ENCODE results near the gene MYO9A.

MYO9A gene

DNA sequence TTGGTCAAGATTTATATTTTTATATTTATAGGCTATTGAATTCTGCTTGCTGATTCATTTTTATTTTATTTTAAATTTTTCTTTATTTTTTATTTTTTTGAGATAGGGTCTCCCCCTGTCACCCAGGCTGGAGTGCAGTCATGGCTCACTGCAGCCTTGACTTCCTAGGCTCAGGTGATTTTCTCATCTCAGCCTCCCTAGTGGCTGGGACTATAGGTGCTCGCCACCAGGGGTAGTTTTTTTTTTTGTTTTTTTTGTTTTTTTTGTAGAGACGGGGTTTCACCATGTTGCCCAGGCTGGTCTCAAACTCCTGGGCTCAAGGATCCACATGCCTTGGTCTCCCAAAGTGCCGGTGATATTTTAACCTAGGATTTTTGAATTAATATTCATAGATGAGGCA lies 276.4 kb downstream of the MYO9A start:
- DNase-seq, result no peak

DNA sequence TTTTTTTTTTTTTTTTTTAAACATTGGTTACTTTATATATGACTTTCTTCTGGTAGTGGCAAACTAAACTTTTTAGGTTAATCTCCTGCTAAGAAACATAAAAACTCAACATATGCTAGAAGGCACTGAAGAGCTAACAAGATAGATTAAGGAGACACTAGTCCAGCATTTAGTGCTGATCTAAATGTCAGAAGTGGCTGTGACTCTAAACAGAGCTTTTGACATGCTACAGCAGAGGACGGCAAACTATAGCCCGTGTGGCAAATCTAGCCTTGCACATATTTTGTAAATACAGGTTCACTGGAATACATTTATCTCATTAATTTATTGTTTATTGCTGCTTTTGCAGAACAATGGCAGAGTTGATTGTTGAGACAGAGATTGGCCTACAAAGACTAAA lies 287.0 kb downstream of the MYO9A start:
- DNase-seq, result no peak

DNA sequence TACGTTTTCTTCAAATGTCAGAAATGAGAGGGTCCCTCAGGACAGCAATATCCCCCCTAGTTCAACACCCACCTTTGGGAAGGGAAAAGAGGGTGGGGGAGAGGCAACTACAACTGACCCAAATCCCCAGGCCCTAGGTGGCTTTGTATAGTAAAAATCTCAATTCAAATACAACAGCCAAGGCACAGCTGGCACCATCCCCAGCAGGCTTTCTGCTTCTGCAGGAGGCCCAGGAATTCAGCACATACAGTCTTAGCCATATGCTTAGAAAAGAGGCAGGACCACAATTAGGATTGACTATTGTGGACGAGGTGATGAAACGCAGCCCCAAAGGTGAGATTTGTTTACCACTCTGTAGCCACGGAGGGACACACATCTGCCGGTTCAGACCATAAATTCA lies 291.8 kb downstream of the MYO9A start:
- no peak for DNase-seq

- no peak for DNase-seq
Measured at GRCh38 chr15:71825021-71825730, 292.8 kb downstream of the MYO9A start.

DNA sequence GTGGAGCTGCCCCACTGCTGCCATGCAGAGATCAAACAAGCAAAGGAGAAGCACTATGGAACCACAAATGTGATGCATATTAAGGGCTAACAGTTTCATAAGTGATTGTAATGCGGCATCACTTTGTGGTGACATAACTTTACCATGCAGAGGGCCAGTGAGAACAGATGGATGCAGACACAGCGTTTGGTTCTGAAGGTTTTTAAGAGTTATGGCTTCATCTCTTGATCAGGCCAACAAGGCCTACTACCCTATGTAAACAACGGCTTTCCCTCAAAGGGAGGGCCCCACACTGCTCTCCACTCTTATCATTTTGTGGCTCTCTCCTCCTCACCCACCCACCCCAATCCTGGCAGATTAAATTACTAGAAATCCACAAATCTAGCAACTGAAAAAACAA lies 294.1 kb downstream of the MYO9A start:
- no peak for DNase-seq

DNA sequence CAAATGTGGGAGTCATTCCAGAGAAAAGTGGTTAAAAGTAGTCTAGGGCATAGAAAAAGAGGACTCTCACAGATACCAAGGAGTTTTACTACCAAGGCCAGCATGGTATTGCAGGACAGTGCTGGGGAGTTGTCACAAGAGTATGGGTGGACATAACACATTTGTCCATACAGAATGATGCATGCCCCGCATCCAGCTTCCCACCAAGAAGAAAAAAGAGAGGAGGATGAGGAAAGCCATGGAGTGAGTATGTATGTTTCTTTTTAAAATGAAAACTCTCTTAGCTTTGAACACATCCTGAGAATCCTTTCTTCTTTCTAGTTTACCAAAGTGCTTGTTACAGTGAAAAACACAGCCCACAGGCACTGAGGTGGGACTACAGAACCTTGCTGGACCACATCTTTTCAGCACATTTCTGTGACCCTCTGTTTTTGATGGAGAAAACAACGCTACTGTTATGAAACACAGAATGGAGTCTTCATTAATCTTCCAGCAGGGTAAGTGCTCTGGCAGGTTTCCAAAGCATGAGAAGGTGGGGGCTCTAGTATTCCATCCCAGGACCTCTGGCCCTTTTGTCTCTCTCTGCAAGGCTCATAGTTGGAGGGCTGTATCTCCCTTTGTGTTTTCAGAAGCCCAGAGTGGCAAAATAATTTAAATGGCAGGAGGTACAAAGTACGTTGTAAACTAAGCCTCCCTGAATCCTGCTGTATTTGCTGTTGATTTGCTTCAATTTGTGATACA lies 294.9 kb downstream of the MYO9A start:
- no peak for DNase-seq

DNA sequence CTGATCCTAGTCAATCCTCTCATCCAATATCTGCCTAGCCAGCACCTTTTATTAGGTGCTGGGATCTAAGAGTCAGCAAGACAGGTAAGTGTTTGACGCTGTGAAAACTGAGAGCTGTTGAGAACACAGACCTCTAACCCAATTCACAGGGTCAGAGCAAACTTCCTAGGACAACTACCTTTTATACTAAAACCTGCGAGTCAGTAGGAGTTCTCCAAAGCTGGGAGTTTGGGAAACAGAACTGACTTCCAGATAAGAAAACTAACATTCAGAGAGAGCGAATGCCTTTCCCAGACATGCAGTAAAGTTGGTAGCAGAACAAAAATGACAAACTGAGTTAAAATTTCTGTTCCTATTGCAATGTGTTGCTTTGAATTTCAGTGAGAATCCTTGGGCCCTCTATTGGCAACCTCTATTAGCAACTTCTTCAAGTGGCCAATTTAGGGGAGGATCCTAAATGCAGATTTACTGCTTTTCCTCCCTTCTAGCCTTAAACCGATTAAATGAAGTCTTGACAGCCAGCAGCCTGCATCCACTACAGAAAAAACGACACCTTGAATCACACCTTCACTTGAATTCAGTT lies 296.3 kb downstream of the MYO9A start:
- DNase-seq, result no peak

- no peak for DNase-seq
Measured at GRCh38 chr15:71820127-71820526, 297.8 kb downstream of the MYO9A start.

GRCh38 chr15:71817351-71817750 lies 300.6 kb downstream of the MYO9A start:
- no peak for DNase-seq

GRCh38 chr15:71815301-71815700 lies 302.6 kb downstream of the MYO9A start:
- DNase-seq, result no peak

DNA sequence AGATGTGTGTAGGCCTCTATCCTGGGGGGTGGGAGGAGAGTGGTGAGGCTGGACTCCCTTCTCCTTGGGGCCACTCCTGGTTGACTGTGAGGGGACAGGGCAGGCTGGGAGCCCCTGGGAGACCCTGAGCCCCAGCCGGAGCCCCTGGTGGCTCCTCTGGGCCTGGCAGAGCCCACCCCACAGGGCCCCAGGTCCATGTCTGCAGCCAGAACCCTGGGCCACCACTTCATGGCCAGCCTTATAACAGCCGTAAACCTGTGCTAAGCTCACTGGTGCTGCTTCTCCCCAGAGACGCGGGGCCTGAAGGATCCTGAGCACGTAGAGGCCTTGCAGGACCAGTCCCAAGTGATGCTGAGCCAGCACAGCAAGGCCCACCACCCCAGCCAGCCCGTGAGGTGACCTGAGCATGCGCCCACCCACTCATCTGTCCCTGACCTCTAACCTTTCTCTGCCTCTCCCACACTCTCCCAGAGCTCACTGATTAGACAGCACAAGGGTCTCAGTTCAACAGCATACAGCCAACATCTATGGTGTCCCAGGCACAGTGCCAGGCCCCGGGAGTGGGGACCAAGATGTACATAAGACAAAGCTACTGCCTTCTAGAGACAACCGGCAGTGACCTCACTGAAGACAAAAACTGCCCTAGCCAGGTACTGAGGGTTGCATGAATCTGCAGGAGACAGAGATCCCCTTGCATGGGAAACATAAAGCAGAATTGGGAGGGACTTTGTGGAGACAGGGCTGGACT lies 304.1 kb downstream of the MYO9A start:
- no peak for DNase-seq

DNA sequence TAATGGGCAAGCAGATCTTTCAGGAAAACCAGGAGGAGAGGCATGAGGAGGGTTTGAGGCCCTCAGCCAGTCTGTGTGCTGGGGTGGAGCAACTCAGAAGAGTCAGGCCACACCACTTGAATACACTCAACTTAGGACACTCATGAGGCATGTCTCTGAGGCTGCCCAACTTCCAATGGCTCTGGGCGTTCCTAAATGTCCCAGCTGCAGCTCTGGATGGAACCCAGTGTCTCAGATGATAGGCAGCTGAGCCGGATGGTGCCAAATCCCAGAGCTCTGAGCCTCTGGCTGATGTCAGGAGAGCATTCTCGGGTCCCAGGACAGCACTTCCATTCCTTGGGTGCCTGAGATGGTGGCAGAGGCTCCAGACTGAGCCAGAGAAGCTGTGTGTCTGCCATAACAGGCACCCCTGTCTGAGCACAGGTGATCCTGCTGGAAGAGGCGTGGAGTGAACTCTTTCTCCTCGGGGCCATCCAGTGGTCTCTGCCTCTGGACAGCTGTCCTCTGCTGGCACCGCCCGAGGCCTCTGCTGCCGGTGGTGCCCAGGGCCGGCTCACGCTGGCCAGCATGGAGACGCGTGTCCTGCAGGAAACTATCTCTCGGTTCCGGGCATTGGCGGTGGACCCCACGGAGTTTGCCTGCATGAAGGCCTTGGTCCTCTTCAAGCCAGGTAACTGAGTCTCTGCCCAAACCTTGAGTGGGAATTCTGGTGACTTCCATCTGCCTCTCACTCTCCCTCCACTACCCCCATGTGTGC lies 304.8 kb downstream of the MYO9A start:
- DNase-seq, result no peak

DNA sequence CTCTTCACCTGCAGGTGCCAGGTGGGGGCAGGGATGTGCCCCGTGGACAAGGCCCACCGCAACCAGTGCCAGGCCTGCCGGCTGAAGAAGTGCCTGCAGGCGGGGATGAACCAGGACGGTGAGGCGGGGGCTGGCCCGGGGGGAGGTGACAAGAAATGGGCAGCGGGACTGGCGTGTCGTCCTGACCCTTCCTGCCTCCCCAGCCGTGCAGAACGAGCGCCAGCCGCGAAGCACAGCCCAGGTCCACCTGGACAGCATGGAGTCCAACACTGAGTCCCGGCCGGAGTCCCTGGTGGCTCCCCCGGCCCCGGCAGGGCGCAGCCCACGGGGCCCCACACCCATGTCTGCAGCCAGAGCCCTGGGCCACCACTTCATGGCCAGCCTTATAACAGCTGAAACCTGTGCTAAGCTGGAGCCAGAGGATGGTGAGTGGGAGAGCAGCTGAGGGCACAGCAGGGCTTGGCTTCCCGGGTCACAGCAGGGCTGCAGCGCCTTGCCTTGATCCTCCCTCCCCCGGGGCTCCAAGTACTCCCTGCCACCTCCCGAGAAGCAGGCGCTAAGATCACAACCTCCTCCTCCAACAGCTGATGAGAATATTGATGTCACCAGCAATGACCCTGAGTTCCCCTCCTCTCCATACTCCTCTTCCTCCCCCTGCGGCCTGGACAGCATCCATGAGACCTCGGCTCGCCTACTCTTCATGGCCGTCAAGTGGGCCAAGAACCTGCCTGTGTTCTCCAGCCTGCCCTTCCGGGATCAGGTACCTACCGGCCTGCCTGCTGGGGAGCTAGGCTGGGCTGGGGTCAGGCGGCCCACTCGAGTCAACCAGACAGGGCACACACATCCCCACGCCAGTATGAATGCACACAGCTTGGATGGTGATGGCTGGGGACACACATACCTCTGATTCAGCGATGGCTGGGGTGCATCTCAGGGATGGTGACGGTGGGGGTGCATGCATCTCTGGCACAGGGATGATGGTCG lies 305.9 kb downstream of the MYO9A start:
- DNase-seq, result no peak

DNA sequence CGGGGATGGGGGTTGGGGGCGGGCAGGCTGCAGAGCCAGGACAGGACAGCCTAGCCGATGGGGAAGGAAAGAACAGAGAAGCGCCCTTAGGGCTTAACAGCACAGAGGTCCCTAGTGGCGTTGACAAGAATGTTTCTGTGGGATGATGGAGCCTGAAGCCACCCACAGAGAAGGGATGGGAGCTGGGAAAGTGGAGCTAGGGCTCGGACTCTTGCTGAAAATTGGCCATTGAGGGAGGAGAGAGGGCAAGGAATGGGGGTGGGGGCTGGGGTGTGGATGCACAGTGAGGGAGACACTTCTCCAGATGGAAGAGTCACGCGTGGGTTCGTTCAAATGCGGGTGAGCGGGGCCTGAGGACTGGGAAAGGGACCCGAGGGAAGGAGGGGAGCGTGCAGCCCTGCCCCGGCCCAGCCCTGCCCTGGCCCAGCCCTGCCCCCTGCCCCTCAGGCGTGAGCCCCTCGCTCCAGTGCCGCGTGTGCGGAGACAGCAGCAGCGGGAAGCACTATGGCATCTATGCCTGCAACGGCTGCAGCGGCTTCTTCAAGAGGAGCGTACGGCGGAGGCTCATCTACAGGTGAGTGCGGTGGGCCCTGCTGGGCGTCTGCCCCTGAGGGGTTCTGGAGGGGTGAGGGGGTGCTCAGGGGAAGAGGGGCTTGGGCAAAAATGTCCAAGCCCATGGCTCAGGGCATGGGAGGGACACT lies 306.8 kb downstream of the MYO9A start:
- no peak for DNase-seq

DNA sequence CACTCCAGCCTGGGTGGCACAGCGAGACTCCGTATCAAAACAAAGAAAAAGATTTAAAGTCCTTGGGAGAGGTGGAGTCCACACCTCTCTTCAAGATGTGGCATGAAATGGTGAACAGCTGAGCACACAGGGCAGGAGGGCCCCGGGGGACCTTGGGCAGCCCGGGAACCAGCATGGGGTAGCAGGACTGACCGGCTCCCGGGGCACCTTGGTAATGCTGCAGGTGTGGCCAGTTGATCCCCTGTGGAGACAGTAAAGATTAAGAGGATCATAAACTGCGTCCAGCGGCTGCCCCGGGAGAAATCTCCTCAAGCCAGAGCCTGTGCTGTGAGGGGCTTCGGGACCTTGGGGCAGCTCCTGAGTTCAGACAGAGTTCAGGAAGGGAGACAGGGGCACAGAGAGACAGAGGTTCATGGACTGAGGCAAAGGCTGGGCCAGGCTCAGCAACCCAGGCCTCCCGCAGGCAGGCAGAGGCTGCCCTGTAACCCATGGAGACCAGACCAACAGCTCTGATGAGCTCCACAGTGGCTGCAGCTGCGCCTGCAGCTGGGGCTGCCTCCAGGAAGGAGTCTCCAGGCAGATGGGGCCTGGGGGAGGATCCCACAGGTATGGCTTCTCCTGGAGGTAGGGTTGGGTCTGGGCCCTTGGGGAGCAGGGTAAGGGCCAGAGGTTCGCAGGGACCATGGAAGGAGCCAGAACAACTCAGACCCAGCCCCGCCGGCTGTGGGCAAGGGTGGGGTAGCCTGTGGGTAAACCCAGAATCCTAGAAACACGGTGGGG lies 307.5 kb downstream of the MYO9A start, which contains the start of gene NR2E3:
TSS of gene NR2E3 (plus strand) at position 299 of the 780 bp plus-strand sequence. CDS start at position 489, 190 bp downstream.
- no peak for DNase-seq

GRCh38 chr15:71809346-71809745 lies 308.6 kb downstream of the MYO9A start:
- DNase-seq, result no peak

DNA sequence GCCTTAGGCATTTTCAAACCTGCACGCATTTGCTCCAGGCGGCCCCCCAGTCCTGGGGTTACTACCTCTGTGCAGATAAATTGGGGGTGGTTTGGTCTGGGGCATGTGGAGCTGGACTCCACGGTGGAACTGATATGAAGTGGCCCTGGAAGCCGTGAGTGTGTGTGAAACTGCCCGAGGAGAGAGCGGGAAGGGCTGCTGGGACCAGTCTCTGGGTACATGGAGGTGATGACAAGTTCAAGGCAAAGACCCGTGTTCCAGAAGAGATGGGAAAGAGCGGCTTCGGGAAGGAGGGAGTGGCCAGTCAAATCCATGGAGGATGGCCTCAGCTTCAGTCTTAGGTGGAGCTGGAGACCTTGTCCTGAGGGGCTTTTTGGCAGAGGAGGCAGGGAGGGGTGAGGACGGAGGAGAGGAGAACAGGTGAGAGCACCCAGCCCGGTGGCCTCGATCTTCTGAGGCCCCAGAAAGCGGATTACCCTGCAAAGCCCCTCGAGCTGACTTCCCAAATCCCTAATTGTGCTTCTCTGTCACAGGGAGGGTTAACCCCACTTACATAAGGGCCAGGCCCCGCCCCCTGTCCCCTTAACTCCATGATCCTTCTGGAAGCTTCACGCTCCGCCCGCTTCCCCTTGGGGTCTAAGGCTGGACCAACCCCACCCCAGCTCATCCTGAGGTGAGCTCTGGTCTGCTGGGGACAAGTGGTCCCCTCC lies 309.5 kb downstream of the MYO9A start:
- no peak for DNase-seq

- no peak for DNase-seq
Measured at GRCh38 chr15:71807691-71808091, 310.3 kb downstream of the MYO9A start.

- no peak for DNase-seq
Measured at GRCh38 chr15:71807125-71807629, 310.8 kb downstream of the MYO9A start.

Measured in T-helper 2 cell (primary cell).